Skeletal muscle satellite cell (primary cell): ENCODE measurements around the gene IMPG2.

Experiments used
- H3K27me3 ChIP-seq: 2 replicates; pipeline ENCODE4 v1.7.0; 2013; ENCODE audit warnings: low read length; ENCODE audit not compliant: control insufficient read depth, insufficient read depth
- H3K36me3 ChIP-seq: 2 replicates; pipeline ENCODE4 v1.7.0; 2013; ENCODE audit warnings: mild to moderate bottlenecking, control low read depth, low read length; ENCODE audit not compliant: insufficient read depth
- H3K4me1 ChIP-seq: 2 replicates; pipeline ENCODE4 v1.7.0; 2013; ENCODE audit warnings: low read length; ENCODE audit not compliant: control insufficient read depth, insufficient read depth
- H3K4me2 ChIP-seq: 2 replicates; pipeline ENCODE4 v1.7.0; 2013; ENCODE audit warnings: mild to moderate bottlenecking, low read length
- H3K4me3 ChIP-seq: 2 replicates; pipeline ENCODE4 v1.7.0; 2013; ENCODE audit warnings: low read length
- H3K9ac ChIP-seq: 2 replicates; pipeline ENCODE4 v1.7.0; 2013; ENCODE audit warnings: mild to moderate bottlenecking, low read depth, low read length, moderate library complexity
- H3K9me3 ChIP-seq: replicated peaks from 2 replicates; pipeline ENCODE4 v1.7.0; 2013; ENCODE audit warnings: mild to moderate bottlenecking, control low read depth, low read length

IMPG2 gene

DNA sequence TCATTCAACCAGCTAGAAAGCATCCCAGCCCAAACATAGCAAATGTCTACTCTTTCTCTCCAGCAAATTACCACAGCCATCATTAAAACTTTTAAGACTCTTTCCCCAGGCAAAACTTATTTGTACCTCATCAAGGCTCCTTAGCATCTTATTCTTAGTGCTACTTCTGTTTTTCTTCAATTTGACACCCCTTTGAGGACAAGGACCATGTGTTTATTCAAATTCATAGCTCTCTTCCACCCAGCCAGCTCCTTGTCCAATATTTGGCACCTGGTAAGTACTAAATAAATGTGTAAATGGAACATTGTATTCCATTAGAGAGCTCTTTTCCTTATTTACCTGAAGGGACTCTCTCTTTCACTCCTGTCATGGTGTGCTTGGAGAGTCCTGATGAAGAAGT lies 89.8 kb downstream of the IMPG2 start:
- H3K9ac ChIP-seq, result no peak overlapping the region
- no peaks in the 10 kb centered on the region for H3K27me3 ChIP-seq
- no peaks in the 10 kb centered on the region for H3K4me1 ChIP-seq
- no peaks in the 10 kb centered on the region for H3K9me3 ChIP-seq
- no peak overlapping the region for H3K4me3 ChIP-seq
- no peaks in the 10 kb centered on the region for H3K36me3 ChIP-seq
- no peak overlapping the region for H3K4me2 ChIP-seq

- H3K4me2 ChIP-seq, result no peak overlapping the region
- no peaks in the 10 kb centered on the region for H3K9me3 ChIP-seq
- H3K27me3 ChIP-seq, result no peaks in the 10 kb centered on the region
- no peaks in the 10 kb centered on the region for H3K4me1 ChIP-seq
- no peaks in the 10 kb centered on the region for H3K36me3 ChIP-seq
- no peak overlapping the region for H3K9ac ChIP-seq
- no peak overlapping the region for H3K4me3 ChIP-seq
Measured at GRCh38 chr3:101229681-101230080, 90.7 kb downstream of the IMPG2 start.

GRCh38 chr3:101228441-101228840 lies 91.9 kb downstream of the IMPG2 start:
- H3K27me3 ChIP-seq, result no peaks in the 10 kb centered on the region
- H3K36me3 ChIP-seq, result no peaks in the 10 kb centered on the region
- H3K4me1 ChIP-seq, result no peaks in the 10 kb centered on the region
- H3K9me3 ChIP-seq, result no peaks in the 10 kb centered on the region
- H3K9ac ChIP-seq, result no peak overlapping the region
- H3K4me2 ChIP-seq, result no peak overlapping the region
- no peak overlapping the region for H3K4me3 ChIP-seq

- Histone ChIP-seq H3K36me3 (no peaks in the 10 kb centered on the region), H3K9ac (no peak overlapping the region)
Measured at GRCh38 chr3:101224739-101225138, 95.6 kb downstream of the IMPG2 start.

GRCh38 chr3:101223016-101223415 lies 97.4 kb downstream of the IMPG2 start:
- Histone ChIP-seq H3K9ac (no peak overlapping the region), H3K27me3 (no peaks in the 10 kb centered on the region), H3K4me2 (no peak overlapping the region), H3K4me3 (no peak overlapping the region), H3K9me3 (no peaks in the 10 kb centered on the region), H3K36me3 (no peaks in the 10 kb centered on the region), H3K4me1 (no peaks in the 10 kb centered on the region)

More at GRCh38 chr3:101224739-101225138, 95.6 kb downstream of the IMPG2 start:
- H3K4me3 ChIP-seq, result no peak overlapping the region
- H3K4me1 ChIP-seq, result no peaks in the 10 kb centered on the region
- no peaks in the 10 kb centered on the region for H3K27me3 ChIP-seq
- no peak overlapping the region for H3K4me2 ChIP-seq
- H3K9me3 ChIP-seq, result no peaks in the 10 kb centered on the region

- Histone ChIP-seq H3K4me3 (no peak overlapping the region), H3K9ac (no peak overlapping the region), H3K4me2 (no peak overlapping the region), H3K4me1 (no peaks in the 10 kb centered on the region), H3K36me3 (no peaks in the 10 kb centered on the region), H3K9me3 (no peaks in the 10 kb centered on the region), H3K27me3 (no peaks in the 10 kb centered on the region)
Measured at GRCh38 chr3:101219842-101220560, 100.4 kb downstream of the IMPG2 start.

- Histone ChIP-seq H3K4me1 (no peaks in the 10 kb centered on the region), H3K27me3 (no peaks in the 10 kb centered on the region), H3K36me3 (no peaks in the 10 kb centered on the region), H3K9me3 (peaks cover 3% of the 10 kb centered on the region), H3K4me2 (no peak overlapping the region), H3K9ac (no peak overlapping the region), H3K4me3 (no peak overlapping the region)
Measured at GRCh38 chr3:101217472-101218245, 102.7 kb downstream of the IMPG2 start.

GRCh38 chr3:101216710-101217465 lies 103.5 kb downstream of the IMPG2 start:
- no peak overlapping the region for H3K9ac ChIP-seq
- no peak overlapping the region for H3K4me3 ChIP-seq
- no peaks in the 10 kb centered on the region for H3K36me3 ChIP-seq
- peaks cover 3% of the 10 kb centered on the region for H3K9me3 ChIP-seq
- H3K27me3 ChIP-seq, result no peaks in the 10 kb centered on the region
- H3K4me1 ChIP-seq, result no peaks in the 10 kb centered on the region
- H3K4me2 ChIP-seq, result no peak overlapping the region

DNA sequence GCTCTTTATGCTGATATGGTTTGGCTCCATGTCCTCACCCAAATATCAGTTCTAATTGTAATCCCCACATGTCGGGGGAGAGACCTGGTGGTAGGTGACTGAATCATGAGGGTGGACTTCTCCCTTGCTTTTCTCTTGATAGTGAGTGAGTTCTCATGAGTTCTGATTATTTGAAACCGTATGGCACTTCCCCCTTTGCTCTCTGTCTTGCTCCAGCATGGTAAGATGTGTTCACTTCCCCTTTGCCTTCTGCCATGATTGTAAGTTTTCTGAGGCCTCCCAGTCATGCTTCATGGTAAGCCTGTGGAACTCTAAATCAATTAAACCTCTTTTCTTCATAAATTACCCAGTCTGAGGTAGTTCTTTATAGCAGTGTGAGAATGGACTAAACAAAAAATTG lies 107.6 kb downstream of the IMPG2 start:
- Histone ChIP-seq H3K9ac (no peak overlapping the region), H3K4me3 (no peak overlapping the region), H3K9me3 (peaks cover 3% of the 10 kb centered on the region), H3K4me2 (no peak overlapping the region), H3K27me3 (no peaks in the 10 kb centered on the region), H3K4me1 (no peaks in the 10 kb centered on the region), H3K36me3 (no peaks in the 10 kb centered on the region)

GRCh38 chr3:101204246-101204645 lies 116.1 kb downstream of the IMPG2 start:
- H3K9ac ChIP-seq, result no peak overlapping the region
- H3K9me3 ChIP-seq, result no peaks in the 10 kb centered on the region

GRCh38 chr3:101203411-101203810 lies 117.0 kb downstream of the IMPG2 start:
- no peak overlapping the region for H3K9ac ChIP-seq
- H3K4me3 ChIP-seq, result no peak overlapping the region
- no peaks in the 10 kb centered on the region for H3K36me3 ChIP-seq
- no peak overlapping the region for H3K4me2 ChIP-seq
- H3K27me3 ChIP-seq, result no peaks in the 10 kb centered on the region
- H3K4me1 ChIP-seq, result peaks cover 14% of the 10 kb centered on the region
- H3K9me3 ChIP-seq, result no peaks in the 10 kb centered on the region

More at GRCh38 chr3:101204246-101204645, 116.1 kb downstream of the IMPG2 start:
- H3K4me1 ChIP-seq, result peaks cover 14% of the 10 kb centered on the region
- H3K4me3 ChIP-seq, result no peak overlapping the region
- H3K36me3 ChIP-seq, result no peaks in the 10 kb centered on the region
- no peak overlapping the region for H3K4me2 ChIP-seq
- H3K27me3 ChIP-seq, result no peaks in the 10 kb centered on the region
